Activated CD8-positive, alpha-beta memory T cell treated with anti-CD3 and anti-CD28 coated beads for 1 hour (primary cell): ENCODE data around the gene PMAIP1.
"Not testable (repeated sequence)": the region's sequence is repeated elsewhere in the genome, so short reads cannot be mapped to it uniquely, and the experiment has no call there.

ENCODE experiments used
- DNase-seq, 2 donors: peaks; one replicate each; pipeline ENCODE4 v3.0.0-alpha.2; 2020; ENCODE audit warnings: low read depth in 1 of 2; ENCODE audit errors: extremely low read depth in 1 of 2

The PMAIP1 gene

GRCh38 chr18:59899298-59900221 lies at the start of gene PMAIP1:
Gene PMAIP1, plus strand, starts transcription at chr18:59899996. Its CDS starts 182 bp downstream, at chr18:59900178.
- peak; percentile 48 to 75 for DNase-seq

GRCh38 chr18:59851784-59852399 lies 47.9 kb upstream of the PMAIP1 start:
- DNase-seq, result no peak

GRCh38 chr18:59852548-59852947 lies 47.2 kb upstream of the PMAIP1 start:
- DNase-seq, result no peak

- DNase-seq, result no peak
Measured at GRCh38 chr18:59853380-59853779, 46.4 kb upstream of the PMAIP1 start.

- not testable (repeated sequence) for DNase-seq
Measured at GRCh38 chr18:59853988-59854387, 45.8 kb upstream of the PMAIP1 start.

- DNase-seq, result no peak
Measured at GRCh38 chr18:59861009-59861408, 38.8 kb upstream of the PMAIP1 start.

GRCh38 chr18:59861963-59862819 lies 37.6 kb upstream of the PMAIP1 start:
- no peak for DNase-seq

GRCh38 chr18:59865241-59865986 lies 34.4 kb upstream of the PMAIP1 start:
- no peak for DNase-seq

GRCh38 chr18:59866551-59867269 lies 33.1 kb upstream of the PMAIP1 start:
- no peak for DNase-seq

- no peak for DNase-seq
Measured at GRCh38 chr18:59867337-59868104, 32.3 kb upstream of the PMAIP1 start.

- DNase-seq, result no peak
Measured at GRCh38 chr18:59870623-59871130, 29.1 kb upstream of the PMAIP1 start.

GRCh38 chr18:59871711-59872362 lies 28.0 kb upstream of the PMAIP1 start:
- DNase-seq, result no peak

GRCh38 chr18:59873641-59874040 lies 26.2 kb upstream of the PMAIP1 start:
- DNase-seq, result no peak

- DNase-seq, result no peak
Measured at GRCh38 chr18:59874166-59874565, 25.6 kb upstream of the PMAIP1 start.

GRCh38 chr18:59876310-59876626 lies 23.5 kb upstream of the PMAIP1 start:
- DNase-seq, result no peak

GRCh38 chr18:59877361-59877760 lies 22.4 kb upstream of the PMAIP1 start:
- no peak for DNase-seq

GRCh38 chr18:59878644-59879043 lies 21.2 kb upstream of the PMAIP1 start:
- no peak for DNase-seq
